ENCODE data around the gene STXBP3.

Gene STXBP3

GRCh38 chr1:108848806-108849205, 102.3 kb downstream of the STXBP3 start:
- no peak for TF ChIP-seq CTCF (IDR thresholded peaks at IDR 0.05; ENCODE audit: low read length, missing control alignments)
- no peak overlapping the region for H3K4me3 ChIP-seq (replicated peaks; ENCODE audit: low read depth, low read length)
- no peak for DNase-seq (ENCODE audit: low read depth)

- no peak for TF ChIP-seq CTCF (IDR thresholded peaks at IDR 0.05; ENCODE audit: low read length, missing control alignments)
- DNase-seq (ENCODE audit: low read depth) = no peak
- no peak overlapping the region for H3K4me3 ChIP-seq (replicated peaks; ENCODE audit: low read depth, low read length)
These were observed 104.5 kb downstream of the STXBP3 start for GRCh38 chr1:108850929-108851328.

GRCh38 chr1:108851567-108851966, 105.1 kb downstream of the STXBP3 start:
- DNase-seq (ENCODE audit: low read depth) = no peak
- H3K4me3 ChIP-seq (replicated peaks; ENCODE audit: low read depth, low read length) = no peak overlapping the region
- no peak for TF ChIP-seq CTCF (IDR thresholded peaks at IDR 0.05; ENCODE audit: low read length, missing control alignments)

GRCh38 chr1:108852221-108852975, 105.9 kb downstream of the STXBP3 start:
- DNase-seq (ENCODE audit: low read depth) = peak; percentile 40
- TF ChIP-seq CTCF (IDR thresholded peaks at IDR 0.05; ENCODE audit: low read length, missing control alignments) = no peak
- no peak overlapping the region for H3K4me3 ChIP-seq (replicated peaks; ENCODE audit: low read depth, low read length)

GRCh38 chr1:108854221-108855019, 107.9 kb downstream of the STXBP3 start:
- no peak overlapping the region for H3K4me3 ChIP-seq (replicated peaks; ENCODE audit: low read depth, low read length)
- no peak for DNase-seq (ENCODE audit: low read depth)
- TF ChIP-seq CTCF (IDR thresholded peaks at IDR 0.05; ENCODE audit: low read length, missing control alignments) = no peak

GRCh38 chr1:108856994-108857393, 110.5 kb downstream of the STXBP3 start, which contains the start of gene AKNAD1:
TSS of gene AKNAD1 (minus strand) at chr1:108857094. CDS start at chr1:108852664, 4,430 bp downstream.
- DNase-seq (ENCODE audit: low read depth) = no peak
- no peak for TF ChIP-seq CTCF (IDR thresholded peaks at IDR 0.05; ENCODE audit: low read length, missing control alignments)
- no peak within 1 kb of the TSS for H3K4me3 ChIP-seq (replicated peaks; ENCODE audit: low read depth, low read length)
